ENCODE measurements around the gene GPBAR1. TPM values are rescaled to one million over a fixed set of nuclear protein-coding genes. Genes with fewer than 3 reads are reported as not detected.

Gene GPBAR1
- polyA plus RNA-seq, 4 donors = 2.1 to 2.4 (median 2.3) TPM

DNA sequence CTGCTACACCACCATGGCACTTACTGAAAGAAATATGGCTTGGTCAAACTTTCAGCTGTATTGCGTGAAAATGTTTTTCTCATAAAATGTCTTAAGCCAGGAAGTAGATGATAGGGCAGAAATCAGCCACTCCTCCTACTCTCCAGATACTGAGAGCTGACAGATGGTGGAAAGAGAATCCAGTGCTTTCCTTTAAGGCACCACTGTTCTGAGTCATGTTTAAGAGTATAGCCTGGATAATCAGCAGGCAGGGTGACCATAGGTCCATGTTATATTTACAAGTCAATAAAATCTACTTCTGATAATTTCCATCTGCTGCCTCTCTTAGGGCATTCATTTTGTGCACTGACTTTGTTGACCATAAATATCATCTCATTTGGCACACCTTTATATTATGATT, 21.9 kb upstream of the GPBAR1 start:
- no peak for DNase-seq (ENCODE audit: low read depth in 4 of 4, low spot score in 3 of 4)

DNA sequence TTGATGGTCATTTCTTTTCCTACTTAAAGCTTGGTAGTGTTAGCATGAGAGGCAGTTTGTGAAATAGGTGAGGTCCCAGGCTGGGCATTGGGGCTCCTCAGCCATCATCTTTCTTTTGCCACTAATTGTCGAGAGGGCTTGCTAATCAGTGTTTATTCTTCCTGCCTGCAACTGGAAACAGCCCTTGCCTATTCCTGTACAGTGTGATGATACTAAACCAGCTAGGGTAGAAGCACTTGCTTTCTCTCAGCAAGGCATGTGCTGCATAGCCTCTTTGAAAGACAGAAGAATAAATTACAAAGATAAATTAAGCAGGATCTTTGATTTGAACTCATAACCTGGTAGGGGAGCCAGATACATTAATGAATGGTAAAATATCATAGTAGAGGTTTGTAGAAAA, 16.6 kb upstream of the GPBAR1 start:
- DNase-seq (ENCODE audit: low read depth in 4 of 4, low spot score in 3 of 4) = no peak

DNA sequence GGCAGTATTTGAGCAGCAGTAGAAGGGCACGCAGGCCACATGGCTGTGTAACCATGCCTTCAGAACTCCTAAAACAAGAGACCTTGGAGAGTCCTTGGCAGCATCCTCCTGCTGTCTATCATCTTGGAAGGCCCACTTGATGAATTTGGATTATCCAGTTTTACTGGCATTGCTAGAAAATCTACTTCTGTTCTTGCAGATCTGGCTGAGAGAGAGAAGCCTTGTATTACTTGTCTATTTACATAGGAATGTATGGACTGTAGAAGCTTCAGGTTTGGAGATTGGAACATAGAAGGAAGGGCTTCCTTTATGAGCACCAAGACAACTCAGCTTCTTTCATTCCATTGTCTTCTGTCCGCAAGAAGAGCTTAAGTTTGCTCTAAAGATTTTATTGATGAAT, 16.1 kb upstream of the GPBAR1 start:
- DNase-seq (ENCODE audit: low read depth in 4 of 4, low spot score in 3 of 4) = no peak

DNA sequence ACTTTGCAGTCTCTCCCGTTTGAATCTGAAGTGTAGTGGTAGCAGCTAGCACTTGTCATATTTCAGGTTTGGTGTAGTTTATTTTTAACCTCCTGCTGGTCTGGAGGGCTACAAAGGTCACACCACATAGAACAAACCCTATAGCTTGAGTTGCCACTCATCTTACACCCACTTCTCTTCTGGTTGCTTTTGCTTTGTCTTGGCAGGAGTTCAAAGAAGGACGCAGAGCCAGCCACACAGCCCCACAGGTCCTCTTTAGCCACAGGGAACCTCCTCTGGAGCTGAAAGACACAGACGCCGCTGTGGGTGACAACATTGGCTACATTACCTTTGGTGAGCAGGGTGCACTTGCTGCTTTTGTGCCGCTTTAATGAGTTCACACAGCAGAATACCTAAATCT, 15.6 kb upstream of the GPBAR1 start:
- no peak for DNase-seq (ENCODE audit: low read depth in 4 of 4, low spot score in 3 of 4)

DNA sequence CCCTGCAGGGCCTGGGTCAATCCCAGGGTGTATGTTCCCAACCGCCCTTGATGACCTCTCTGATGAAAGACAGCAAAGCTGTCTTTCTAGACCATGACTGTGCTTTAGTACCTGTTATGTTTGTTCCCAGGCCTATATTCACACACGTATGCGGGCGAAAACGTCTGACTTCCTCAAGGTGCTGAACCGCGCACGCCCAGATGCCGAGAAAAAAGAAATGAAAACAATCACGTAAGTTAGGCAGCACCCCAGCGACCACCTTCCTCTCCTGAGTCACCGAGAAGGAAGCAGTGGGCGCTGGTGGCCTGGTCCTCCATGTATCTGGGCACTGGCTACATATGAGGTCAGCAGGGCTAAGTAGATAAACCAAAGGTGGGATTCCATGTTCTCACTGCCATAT, 11.1 kb upstream of the GPBAR1 start:
- no peak for DNase-seq (ENCODE audit: low read depth in 4 of 4, low spot score in 3 of 4)

DNA sequence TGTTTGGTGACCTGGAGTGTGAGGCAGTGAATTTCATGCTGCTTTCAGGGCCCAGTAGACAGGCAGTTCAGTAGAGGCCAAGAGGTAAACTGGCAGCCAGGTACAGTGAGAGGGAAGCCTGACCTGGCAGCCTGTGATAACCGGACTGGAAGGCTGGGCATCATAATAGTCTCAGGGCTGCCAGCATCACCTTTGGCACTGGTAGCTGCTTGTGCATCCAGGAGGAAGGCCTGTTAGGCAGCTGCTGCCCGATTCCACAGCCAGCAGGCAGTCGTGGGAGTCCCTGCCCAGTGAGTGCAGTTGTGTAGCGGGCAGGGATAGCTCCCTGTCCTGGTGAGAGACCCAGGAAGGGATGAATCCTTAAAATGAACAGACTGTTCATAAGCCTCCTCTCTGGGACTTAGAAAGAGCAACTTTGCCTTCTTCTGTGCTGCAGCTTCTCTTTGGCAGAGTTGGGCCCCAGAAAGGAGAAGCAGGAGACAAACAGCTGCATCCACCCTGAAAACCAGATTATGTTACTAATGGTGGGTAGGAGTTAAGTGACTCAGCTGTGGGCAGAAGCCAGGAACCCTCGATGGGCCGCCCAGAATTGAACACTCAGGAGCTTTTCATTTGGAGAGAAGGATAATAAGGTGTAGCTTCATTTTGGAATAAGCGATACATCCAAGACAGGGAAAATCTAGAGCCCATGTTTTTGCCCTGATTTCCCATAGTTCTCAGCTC, 8.1 kb upstream of the GPBAR1 start:
- no peak for DNase-seq (ENCODE audit: low read depth in 4 of 4, low spot score in 3 of 4)

DNA sequence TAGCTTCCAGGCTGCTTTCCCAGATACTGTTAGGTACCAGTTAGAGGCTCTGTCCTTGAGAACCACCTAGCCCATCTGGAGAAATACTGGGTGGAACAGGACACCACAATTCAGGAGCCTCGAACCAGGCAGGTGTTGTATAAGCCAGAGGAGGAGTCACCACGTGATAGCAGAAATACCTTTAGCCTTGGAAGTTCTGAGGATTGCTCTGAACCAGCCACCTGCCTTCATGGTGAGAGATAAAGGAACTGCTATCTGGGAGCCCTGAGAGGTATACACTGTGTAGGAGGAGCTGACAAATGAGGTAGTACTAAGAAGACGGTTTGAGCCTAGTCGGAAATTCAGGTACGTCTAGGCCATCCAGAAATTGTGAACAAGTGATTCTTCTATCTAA, 7.6 kb upstream of the GPBAR1 start:
- no peak for DNase-seq (ENCODE audit: low read depth in 4 of 4, low spot score in 3 of 4)

DNA sequence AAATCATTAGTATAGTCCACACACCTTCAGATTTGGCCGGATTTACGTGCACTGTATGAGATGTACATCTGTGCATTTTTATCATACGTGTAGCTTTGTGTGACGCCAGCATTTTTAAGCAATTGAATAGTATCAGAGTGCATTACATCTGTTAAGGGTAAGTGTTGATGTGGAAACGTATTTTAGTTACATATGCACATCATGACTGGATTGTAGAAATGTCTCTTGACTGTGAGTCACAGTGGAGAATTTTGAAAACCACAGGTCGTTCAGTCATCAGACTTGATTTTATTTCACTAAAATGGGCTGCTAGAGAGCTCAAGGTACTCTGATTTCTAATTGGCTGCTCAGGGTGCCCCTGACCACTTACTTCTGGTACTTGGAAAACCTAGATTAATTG, 5.4 kb upstream of the GPBAR1 start:
- DNase-seq (ENCODE audit: low read depth in 4 of 4, low spot score in 3 of 4) = no peak

DNA sequence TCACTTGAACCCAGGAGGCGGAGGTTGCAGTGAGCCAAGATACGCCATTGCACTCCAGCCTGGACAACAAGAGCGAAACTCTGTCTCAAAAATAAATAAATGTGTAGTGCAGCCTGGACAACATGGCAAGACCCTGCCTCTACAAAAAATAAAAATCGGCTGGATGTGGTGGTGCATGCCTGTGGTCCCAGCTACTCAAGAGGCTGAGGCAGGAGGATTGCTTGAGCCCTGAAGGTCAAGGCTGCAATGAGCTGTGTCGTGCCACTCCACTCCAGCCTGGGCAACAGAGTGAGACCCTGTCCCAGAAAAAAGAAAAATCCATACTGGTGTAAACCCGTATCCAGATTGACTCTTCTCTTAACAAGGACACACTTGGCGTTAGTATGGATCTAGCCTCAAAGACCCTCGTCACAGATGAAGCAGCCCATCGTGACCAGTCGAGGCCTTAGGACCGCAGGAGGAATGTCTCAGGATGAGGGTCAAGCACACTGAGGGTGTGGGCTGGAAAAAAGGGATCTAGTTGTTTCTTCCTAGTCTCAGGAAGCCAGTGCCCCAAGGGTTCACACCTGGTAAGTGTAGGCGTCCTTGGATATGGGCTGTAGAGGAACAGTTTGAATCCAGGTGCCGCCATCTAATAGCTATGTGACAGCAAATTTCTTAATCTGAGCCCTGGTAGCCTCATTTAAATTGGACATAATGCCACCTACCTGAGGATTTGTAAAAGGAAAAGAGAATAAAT, 4.0 kb upstream of the GPBAR1 start:
- DNase-seq (ENCODE audit: low read depth in 4 of 4, low spot score in 3 of 4) = no peak

DNA sequence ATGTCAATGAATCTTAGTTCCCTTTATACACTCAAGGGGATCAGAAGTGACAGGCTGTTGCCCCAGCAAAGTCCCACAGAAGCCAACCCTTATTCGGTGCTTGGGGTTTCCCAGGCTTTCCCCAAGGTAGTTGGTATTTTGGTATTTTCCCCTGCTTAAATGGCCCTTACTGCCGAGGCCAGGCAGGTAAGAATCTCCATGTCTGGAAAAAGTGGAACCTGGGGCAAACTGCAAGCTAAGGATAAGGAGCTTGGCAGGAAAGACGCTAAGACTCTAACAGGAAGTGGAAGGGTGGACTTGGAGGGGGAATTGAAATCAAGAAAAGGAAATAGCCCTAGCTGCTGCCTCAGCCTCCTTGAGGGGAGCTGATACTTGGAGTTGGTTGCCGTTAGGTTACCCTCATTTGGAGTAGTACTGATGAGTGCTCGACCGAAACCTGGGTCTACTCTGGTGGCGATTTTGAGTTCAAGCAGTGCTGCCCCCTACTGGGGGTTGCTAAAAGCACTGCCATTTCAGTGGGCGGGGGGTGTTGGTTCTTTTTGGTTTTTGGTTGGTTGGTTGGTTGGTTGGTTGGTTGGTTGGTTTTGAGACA, 3.3 kb upstream of the GPBAR1 start:
- DNase-seq (ENCODE audit: low read depth in 4 of 4, low spot score in 3 of 4) = no peak

DNA sequence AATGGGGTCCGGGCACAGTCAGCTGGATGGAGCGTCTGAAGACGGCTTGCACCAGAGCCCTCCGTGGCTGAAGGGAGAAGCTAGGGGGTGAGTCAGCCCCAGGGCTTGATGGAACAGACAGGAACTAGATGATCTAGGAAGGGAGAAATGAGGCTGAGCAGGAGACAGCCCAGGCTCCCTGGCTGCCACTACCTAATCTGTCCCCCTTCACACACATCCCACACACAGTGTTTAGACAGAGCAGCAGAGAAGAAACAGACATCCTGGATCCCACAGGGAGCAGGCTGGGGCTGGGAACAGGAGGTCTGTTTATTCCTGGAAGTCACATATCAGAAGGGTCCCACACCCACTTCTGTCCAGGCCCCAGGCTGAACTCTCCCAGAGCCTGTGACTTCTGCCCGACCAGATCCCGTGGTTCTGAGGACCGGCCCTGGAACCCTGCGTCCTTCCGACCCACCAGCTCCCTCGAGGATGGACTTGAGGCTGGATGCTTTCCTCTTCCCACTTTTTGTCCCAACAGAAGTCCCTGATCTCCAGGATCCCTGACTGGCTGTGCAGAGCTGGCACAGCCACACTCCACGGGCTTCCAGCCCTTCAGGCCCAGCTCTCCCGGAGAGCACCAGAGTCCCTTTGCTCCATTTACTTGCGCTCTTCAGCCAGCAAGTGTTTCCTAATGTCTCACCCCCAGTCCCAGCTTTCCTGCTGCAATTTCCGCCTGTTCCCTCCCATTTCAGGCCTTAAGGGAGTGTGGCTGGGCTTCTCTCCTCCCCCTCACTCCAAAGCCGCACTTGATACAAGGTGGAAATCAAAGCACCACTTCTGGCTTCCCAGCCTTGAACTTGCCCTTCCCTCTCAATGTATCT, 1.5 kb upstream of the GPBAR1 start:
- no peak for DNase-seq (ENCODE audit: low read depth in 4 of 4, low spot score in 3 of 4)

DNA sequence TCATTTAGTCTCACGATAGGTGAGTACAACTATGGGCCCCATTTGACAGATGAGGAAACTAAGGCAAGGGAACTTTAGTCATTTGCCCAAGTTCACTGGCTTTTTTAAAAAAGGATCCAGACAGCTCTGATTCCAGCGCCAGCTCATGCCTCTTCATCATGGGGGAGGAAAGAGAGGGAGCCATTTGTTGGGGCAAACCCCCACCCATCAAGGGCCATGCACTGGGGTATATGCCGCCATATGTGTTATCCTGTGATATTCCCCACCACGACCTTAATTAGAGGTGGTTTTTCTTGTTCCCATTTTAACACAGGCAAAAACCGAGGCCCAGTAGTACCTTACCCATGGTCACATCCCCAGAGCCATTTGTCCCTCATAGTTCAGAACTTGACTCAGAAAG, 649 bp upstream of the GPBAR1 start:
- DNase-seq (ENCODE audit: low read depth in 4 of 4, low spot score in 3 of 4) = no peak

DNA sequence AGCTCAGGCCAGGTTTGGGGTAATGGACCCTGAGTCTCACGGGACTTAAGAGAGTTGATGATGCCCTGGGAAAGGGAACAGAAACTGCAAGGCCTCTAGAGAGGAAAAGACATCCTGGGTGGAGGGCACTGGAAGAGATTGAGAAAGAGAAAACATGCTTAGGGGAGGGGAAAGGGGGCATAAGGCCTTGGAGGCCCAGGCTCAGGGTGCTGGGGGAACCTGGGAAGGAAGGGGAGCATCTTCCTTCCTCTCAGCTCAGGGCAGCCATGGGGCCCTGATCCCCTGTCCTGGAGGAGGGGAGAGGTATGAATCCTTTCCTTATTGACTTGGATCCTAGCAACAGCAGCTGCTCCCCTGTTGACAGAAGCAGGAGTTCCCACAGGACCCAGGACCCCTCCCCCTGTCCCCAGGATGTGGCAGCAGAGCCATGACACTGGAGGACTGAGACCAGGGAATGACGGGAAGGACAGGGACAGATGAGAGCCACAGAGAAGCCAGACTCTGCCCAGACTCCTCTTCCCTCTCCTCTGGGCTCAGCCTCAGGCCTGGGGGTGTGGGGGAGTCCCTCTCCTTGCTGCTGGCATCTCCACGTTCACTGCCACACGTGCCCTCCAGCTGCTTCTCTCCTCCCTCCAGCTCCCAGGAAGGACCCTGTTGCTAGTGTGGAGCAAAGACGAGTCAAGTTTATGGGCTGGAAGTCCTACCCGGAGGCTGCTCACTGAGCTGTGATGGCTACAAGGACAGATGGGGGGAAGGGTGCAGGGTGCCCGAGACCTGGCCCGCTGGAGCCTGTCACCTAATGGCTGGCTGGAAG, 815 bp downstream of the GPBAR1 start:
- DNase-seq (ENCODE audit: low read depth in 4 of 4, low spot score in 3 of 4) = no peak

DNA sequence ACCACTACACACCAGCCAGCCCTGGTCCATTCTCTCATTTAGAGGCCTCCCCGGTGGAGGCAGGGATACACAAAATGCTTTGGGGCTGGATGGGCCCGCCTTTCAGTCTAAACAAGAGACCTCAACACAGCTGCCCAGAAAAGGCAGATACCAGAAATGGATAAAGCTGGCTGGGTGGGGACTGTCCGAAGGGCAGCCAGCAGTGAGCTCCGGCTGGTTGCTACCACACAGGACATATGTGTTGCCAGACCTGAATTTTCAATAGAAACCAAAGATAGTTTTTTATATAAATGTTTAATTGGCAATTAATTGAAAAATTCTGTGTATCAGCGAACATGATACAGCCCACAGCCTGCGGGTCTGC, 1.4 kb downstream of the GPBAR1 start:
- DNase-seq (ENCODE audit: low read depth in 4 of 4, low spot score in 3 of 4) = no peak

DNA sequence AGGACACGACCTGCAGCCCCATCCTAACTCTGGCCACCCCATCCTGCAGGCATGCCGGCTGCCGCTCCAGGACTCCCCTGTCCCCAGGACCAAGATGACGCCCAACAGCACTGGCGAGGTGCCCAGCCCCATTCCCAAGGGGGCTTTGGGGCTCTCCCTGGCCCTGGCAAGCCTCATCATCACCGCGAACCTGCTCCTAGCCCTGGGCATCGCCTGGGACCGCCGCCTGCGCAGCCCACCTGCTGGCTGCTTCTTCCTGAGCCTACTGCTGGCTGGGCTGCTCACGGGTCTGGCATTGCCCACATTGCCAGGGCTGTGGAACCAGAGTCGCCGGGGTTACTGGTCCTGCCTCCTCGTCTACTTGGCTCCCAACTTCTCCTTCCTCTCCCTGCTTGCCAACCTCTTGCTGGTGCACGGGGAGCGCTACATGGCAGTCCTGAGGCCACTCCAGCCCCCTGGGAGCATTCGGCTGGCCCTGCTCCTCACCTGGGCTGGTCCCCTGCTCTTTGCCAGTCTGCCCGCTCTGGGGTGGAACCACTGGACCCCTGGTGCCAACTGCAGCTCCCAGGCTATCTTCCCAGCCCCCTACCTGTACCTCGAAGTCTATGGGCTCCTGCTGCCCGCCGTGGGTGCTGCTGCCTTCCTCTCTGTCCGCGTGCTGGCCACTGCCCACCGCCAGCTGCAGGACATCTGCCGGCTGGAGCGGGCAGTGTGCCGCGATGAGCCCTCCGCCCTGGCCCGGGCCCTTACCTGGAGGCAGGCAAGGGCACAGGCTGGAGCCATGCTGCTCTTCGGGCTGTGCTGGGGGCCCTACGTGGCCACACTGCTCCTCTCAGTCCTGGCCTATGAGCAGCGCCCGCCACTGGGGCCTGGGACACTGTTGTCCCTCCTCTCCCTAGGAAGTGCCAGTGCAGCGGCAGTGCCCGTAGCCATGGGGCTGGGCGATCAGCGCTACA, 2.1 kb downstream of the GPBAR1 start:
- DNase-seq (ENCODE audit: low read depth in 4 of 4, low spot score in 3 of 4) = no peak

DNA sequence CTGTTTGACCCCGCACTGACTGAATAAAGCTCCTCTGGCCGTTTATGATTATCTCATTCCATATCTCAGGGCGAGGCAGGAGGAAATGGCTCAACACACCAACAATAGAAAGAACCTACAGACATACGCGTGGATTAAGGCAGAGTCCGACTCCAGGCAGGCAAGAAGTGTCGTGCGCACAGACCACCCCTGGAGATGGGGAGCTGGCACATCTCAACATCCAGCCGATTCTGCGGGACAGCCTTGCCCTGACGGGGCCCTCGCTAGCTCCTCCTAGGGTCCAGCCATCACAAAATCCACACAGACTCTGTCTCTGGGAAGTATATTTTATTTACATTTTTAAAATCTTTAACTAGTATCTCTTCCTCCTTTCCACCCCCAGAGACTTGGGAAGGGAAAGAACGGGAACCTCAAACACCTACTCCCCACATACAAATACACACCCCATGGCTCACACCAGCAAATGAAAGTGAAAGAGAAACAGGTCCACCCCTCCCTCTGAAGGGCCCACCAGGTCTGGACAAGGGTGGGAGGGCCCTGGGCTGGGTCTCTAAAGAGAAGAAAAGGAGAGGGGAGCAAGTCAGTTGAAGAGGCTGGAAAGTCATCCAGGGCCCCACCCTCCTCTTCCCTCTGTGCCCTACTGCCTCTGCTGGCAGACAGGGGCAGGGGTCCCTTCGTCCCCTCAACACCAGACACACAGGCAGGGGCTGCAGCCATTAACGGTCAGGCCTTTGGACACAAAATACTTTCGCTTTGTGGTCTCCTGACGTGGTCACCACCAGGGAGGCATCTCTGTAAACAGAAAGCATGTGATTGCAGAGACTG, 3.2 kb downstream of the GPBAR1 start:
- no peak for DNase-seq (ENCODE audit: low read depth in 4 of 4, low spot score in 3 of 4)

DNA sequence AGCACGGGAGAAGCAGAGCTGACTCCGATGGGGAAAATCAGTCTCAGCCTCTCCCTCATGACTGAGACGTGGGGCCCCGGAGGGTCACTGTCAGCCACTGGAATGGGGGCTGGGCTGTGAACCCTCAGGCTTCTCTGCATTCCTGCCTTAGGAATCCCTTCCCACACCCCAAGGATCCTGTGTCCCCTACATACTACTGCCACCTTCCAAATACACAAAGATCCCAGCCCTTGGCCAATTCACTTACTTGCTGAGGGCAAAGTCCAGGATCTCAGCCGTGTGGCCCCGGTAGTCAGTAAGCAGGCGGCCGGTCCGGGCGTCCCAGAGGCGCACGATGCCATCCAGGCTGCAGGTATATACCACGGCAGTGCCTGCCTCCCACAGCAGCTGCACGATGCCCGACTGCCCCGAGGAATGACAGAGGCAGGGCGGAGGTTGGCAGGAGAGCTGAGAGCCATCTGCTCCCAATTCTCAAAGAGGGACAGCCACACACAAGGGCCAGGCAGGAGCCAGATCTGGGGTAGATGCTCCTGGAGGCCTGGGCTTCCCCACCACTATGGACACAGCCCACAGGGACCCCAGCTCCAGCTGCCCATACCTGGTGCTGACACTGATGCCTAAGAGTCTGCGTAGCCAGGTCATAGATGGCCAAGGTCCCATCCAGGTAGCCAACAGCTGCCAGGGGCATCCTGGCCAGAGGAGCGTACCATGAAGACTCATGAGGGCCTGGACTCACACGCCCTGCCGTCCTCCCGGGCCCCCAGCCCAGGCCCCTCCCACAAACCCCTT, 4.2 kb downstream of the GPBAR1 start:
- no peak for DNase-seq (ENCODE audit: low read depth in 4 of 4, low spot score in 3 of 4)

DNA sequence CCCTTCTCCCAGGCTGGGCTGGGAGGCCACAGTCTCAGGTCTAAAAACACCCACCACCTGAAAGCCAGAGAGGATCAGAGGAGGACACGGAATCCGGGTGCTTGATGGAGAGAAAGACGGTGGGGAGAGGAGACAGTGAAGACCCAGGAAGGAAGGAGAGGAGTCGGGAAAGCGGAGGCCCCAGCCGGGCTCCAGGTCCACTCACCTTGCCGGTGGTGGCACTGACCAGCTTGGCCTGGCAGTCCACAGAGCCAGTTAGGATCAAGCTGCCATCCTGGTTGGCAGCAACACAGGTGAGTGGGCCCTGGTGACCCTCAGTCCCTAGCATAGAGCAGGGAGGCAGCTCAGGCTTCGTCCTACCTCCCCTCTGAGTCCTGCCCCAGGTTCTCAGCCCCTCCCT, 4.8 kb downstream of the GPBAR1 start:
- no peak for DNase-seq (ENCODE audit: low read depth in 4 of 4, low spot score in 3 of 4)
